PFSK-1 (cell line): ENCODE data around the gene GP2.

ENCODE experiments used
- REST ChIP-seq, 2 experiments: IDR thresholded peaks; 2 replicates each; pipeline versions ENCODE4 v1.6.1 to v1.8.0; 2011 to 2012; ENCODE audit warnings: low read depth in 2 of 2, low read length in 2 of 2, control low read depth in 1 of 2, inconsistent platforms in 1 of 2, mild to moderate bottlenecking in 1 of 2, moderate library complexity in 1 of 2; ENCODE audit not compliant: insufficient read depth in 1 of 2
- SIN3A ChIP-seq: IDR thresholded peaks from 2 replicates; pipeline ENCODE4 v1.6.1; 2012; ENCODE audit warnings: mild to moderate bottlenecking, low read length, moderate library complexity, borderline replicate concordance; ENCODE audit not compliant: insufficient read depth
- TAF1 ChIP-seq: IDR thresholded peaks from 2 replicates; pipeline ENCODE4 v1.6.1; 2012; ENCODE audit warnings: low read length, control low read depth, borderline replicate concordance; ENCODE audit not compliant: insufficient read depth

DNA sequence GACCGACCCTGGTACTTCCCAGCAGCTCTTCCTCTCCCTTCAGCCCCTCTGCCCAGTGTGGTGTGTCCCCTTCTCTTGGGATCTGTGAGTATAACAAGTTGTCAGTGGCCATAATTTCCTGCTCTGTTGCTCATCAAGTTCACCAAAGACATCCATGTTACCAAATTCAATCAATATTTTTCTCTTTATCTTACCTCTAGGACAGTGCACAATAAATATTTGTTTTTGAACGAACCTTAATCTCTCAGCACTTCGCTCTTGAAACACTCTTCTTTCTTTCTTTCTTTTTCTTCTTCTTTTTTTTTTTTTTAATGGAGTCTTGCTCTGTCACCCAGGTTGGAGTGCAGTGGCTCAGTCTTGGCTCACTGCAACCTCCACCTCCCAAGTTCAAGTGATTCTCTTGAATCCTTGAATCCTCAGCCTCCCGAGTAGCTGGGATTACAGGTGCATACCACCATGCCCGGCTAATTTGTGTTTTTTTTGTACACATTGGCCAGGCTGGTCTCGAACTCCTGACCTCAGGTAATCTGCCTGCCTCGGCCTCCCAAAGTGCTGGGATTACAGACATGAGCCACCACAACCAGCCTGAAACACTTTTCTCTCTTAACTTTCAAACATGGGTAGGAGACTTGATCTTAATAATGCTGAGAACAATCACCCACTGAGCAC, 27.9 kb upstream of the GP2 start:
- TF ChIP-seq TAF1 (no peak), REST (IDR thresholded peaks at IDR 0.05; ENCODE audit: insufficient read depth in 1 of 2, low read depth in 2 of 2, low read length in 2 of 2) (no peak), SIN3A (no peak)
